NOMO-1 treated with DMSO at 0.1 percent for 48 hours (cell line): ENCODE results near the gene EFCAB12.
A peak's percentile ranks its signal among the peaks of the same experiment; 100 is the strongest.
"Not testable (repeated sequence)": the region's sequence is repeated elsewhere in the genome, so short reads cannot be mapped to it uniquely, and the experiment has no call there.

Experiments used
- DNase-seq: peaks from one replicate; lab custom pipeline; 2025; ENCODE audit not compliant: unreplicated experiment; lab: John Stamatoyannopoulos, UW

EFCAB12 gene

GRCh38 chr3:129399145-129399894, 29.1 kb downstream of the EFCAB12 start:
- DNase-seq, result peak; percentile 98

DNA sequence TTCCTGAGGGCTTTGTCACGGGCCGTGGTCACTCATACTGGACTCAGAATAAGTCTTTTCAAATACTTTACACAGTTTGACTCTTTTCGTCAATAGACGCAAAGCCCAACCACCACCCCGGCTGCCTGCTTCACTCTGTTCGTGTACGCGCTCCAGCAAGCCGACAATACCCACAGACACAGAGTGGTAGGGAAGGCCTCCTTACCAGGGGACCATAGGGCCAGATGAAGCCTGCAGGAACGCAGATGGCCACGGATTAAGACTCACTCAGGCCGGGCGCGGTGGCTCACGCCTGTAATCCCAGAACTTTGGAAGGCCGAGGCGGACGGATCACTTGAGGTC, 29.7 kb downstream of the EFCAB12 start:
- DNase-seq, result peak; percentile 20

DNA sequence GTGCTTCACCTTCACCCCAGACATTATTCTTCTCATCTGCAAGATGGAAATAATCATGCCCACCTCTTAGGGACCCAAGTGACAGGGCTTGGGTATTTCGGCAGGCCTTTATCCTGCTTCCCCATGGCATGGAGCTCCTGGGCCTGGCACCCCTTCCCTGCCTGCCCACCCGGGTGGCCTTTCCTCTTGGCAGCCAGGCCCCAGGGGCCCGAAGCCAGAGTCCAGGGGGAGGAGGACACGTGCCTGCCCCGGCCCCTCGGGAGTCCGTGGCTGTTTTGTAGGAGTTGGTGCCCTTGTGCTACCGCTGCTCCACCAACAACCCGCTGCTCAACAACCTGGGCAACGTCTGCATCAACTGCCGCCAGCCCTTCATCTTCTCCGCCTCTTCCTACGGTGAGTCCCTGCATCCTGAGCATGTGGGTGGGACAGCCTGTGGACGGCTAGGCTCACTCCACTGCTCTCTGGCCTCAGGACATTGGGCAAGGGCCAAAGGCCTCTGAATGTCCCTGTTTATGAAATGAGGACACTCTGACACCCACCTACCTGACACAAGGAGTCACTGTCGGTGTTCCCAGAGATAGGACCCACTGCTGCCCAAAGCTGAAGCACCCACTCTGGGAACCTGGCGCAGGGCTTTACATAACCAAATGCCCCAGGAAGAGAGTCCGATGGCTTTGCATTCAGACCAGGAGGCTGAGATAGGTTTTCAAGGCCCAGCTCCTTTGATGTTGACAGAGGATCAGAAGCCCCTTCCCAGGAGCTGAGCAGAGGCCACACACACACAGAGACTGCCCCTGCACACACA, 34.5 kb downstream of the EFCAB12 start:
- not testable (repeated sequence) for DNase-seq

GRCh38 chr3:129393271-129393670, 35.2 kb downstream of the EFCAB12 start:
- DNase-seq, result no peak

GRCh38 chr3:129392106-129392887, 36.1 kb downstream of the EFCAB12 start:
- DNase-seq, result not testable (repeated sequence)

DNA sequence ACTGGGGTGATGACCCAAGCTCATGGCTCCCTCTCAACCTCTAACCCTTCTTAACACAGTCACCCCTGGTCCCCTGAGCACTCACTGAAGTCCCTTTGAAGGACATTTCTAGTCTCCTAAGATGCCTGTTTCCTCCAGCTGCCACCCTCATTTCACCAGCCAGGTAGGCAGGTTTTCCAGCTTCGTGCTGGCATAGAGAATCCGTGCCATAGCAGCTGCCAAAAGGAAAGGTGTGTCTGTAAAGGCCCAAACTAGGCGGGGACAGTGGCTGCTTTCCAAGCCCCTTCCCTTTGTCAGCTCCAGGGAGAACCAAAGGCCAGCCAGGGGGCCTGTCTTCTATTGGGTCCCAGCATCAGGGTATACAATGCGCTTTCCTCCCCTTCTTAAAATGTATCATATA, 36.9 kb downstream of the EFCAB12 start:
- DNase-seq, result not testable (repeated sequence)

- DNase-seq, result no peak
Observed at GRCh38 chr3:129389572-129389937, 38.9 kb downstream of the EFCAB12 start.

GRCh38 chr3:129388791-129389571, 39.5 kb downstream of the EFCAB12 start:
- DNase-seq, result not testable (repeated sequence)

GRCh38 chr3:129387487-129387886, 40.9 kb downstream of the EFCAB12 start:
- no peak for DNase-seq

DNA sequence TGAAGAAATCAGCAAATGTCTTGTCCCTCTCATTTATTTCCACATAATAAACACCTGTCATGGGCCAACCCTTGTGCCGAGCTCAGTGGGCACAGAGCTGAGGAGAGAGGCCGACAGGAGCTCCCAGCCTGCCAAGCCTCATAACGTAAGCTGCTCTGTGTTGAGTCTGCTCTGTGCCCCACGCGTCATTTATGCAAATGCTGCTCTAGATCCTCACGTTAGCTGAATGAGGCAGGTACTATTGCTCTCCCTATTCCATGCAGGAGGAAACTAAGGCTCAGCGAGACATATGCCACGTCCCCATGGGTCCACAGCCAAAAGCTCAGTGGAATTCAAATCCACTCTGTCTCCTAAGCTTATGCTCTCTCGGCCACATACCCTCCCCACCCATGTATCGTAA, 41.5 kb downstream of the EFCAB12 start:
- no peak for DNase-seq

GRCh38 chr3:129385507-129385906, 42.9 kb downstream of the EFCAB12 start:
- not testable (repeated sequence) for DNase-seq

DNA sequence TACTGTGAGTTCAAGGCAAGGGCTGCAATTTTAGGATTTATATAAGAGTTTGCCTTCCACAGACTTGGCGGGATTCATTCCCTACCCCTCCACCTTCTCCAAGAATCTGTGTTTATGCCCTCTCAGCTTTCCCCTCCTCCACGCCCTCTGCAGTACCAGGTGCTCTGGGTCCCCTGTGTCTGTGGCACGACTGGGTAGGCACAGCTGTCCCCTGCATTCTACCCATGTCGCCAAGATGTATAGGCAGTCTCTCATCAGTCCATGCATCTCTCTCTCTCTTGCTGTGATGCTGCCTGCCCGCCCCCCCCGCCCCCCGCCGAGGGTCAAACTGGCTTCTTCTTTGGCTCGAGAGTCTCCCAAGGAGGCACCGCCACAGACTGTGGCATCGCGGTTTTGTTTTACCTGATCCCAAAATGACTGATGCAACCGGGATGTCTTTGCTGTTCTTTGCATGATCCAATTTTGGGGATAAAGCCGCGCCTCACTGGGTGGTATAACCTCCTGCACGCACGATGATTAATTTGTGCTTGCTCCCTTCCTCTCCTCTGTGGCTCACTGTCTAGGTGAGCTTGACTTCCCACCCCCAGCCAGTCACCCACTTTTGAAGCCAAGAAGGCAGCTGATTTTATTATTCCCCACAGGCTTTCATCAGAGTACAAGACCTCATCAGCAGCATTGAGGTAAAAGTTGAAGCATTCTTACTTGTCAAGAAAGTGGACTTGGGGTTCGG, 43.7 kb downstream of the EFCAB12 start:
- no peak for DNase-seq

GRCh38 chr3:129384103-129384502, 44.3 kb downstream of the EFCAB12 start:
- DNase-seq, result not testable (repeated sequence)

GRCh38 chr3:129383292-129383860, 45.1 kb downstream of the EFCAB12 start:
- peak; percentile 64 for DNase-seq

- no peak for DNase-seq
Observed at GRCh38 chr3:129382366-129382765, 46.1 kb downstream of the EFCAB12 start.

DNA sequence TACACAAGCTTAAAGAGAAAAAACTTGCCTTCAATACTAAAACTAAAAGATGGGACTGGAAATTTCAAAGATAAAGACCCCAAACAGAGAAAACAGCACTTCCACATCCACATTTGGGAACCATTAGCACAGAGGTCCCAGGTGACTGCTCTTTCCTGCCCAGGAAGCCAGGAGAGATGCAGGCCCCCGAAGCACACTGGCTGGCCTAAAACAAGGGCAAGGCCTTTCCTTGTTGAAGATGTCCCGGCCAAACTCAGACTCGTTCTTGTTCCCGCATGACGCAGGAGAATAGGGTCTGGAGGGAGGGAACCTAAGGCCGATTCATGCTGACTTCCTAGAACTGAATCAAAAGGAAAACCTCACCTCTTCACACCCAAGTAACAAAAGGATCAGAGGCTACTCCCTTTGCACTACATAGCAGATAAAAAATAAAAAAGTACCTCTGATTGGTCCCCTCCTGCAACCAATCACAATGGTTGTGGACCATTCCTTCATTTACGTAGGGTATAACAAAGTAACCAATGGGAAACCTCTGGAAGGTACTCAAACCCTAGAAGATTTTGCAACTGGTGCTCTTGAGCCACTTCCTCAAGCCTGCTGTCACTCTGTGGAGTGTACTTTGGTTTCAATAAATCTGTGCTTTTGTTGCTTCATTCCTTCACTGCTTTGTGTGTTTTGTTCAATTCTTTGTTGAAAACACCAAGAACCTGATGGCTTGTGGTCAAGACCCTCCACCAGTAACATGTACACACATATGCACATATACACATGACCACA, 48.7 kb downstream of the EFCAB12 start:
- DNase-seq, result no peak

DNA sequence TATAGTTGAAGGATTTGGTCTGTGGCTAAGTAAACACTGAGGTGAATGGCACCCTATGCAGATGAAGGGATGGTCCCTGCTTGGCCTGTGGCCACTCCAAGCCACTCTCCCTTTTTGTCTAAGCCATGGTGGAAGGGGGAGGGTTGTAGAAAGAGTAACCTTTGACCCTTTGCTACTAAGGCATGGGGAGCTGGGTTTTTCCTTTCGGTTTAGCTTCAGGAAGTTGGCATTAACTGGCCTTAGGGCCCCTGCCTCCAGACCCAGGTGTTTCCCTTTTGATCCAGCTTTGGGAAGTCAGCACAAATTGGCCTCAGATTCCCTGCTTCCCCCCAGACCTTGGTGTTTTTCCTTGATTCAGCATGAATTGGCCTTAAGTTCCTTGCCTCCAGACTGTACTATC, 49.5 kb downstream of the EFCAB12 start:
- DNase-seq, result no peak

DNA sequence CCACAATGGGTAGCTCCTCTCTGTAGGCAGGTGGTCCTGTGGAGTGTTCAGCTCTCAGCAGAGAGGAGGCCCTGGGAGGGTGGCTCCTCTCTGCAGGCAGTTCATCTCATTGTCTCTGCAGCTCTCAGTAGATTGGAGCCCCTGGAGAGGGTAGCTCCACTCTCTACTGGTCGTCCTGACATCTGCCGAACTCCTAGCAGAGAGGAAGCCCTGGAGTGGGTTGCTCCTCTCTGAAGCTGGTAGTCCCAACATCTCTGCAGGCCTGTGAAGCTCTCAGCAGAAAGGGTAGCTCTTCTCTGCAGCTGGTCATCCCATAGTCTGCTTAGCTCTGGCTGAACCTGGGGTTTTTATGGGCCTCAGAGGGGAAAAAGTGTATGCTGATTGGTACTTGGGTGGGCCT, 50.8 kb downstream of the EFCAB12 start:
- no peak for DNase-seq

- no peak for DNase-seq
Observed at GRCh38 chr3:129375099-129375498, 53.3 kb downstream of the EFCAB12 start.
